ENCODE measurements around the gene GPR25.

The GPR25 gene

GRCh38 chr1:200877839-200878551, 5.2 kb downstream of the GPR25 start:
- H3K36me3 ChIP-seq (ENCODE audit: insufficient read depth, low read length), result no peaks in the 10 kb centered on the region
- H3F3A ChIP-seq (ENCODE audit: low read depth), result no peaks in the 10 kb centered on the region
- H3K27me3 ChIP-seq (ENCODE audit: insufficient read depth, low read length, poor library complexity, severe bottlenecking), result no peaks in the 10 kb centered on the region
- H4K20me1 ChIP-seq (ENCODE audit: insufficient read depth, low read length, poor library complexity, severe bottlenecking), result no peaks in the 10 kb centered on the region
- TF ChIP-seq EZH2phosphoT487 (IDR thresholded peaks at IDR 0.05; ENCODE audit: borderline replicate concordance) (no peak), CTCF (conservative IDR thresholded peaks at IDR 0.05; ENCODE audit: low read length) (no peak)
- no peaks in the 10 kb centered on the region for H3K9me2 ChIP-seq (replicated peaks; ENCODE audit: low read depth, low read length)
- H3K4me1 ChIP-seq (ENCODE audit: insufficient read depth, low read length, poor library complexity, severe bottlenecking), result peaks cover 42% of the 10 kb centered on the region
- H2AFZ ChIP-seq (ENCODE audit: low read length), result no peak overlapping the region
- H3K4me2 ChIP-seq (ENCODE audit: low read depth, low read length, poor library complexity, severe bottlenecking), result peak overlapping the region; percentile 9
- no peaks in the 10 kb centered on the region for H3K9me3 ChIP-seq (ENCODE audit: insufficient read depth, low read depth, low read length)
- no peak overlapping the region for H3K9ac ChIP-seq (ENCODE audit: low read depth, low read length, poor library complexity, severe bottlenecking)
- H3K4me3 ChIP-seq (ENCODE audit: low read length, poor library complexity, severe bottlenecking), result no peak overlapping the region
- H3K79me2 ChIP-seq (ENCODE audit: insufficient read depth, low read length), result peaks cover 6% of the 10 kb centered on the region; the same call in 1 of the 2 replicates

GRCh38 chr1:200880212-200880611, 7.4 kb downstream of the GPR25 start:
- no peak overlapping the region for H2AFZ ChIP-seq (ENCODE audit: low read length)
- no peaks in the 10 kb centered on the region for H3F3A ChIP-seq (ENCODE audit: low read depth)
- H3K79me2 ChIP-seq (ENCODE audit: insufficient read depth, low read length), result peaks cover 26% of the 10 kb centered on the region
- peak overlapping the region; percentile 23 for H3K9ac ChIP-seq (ENCODE audit: low read depth, low read length, poor library complexity, severe bottlenecking)
- no peak overlapping the region for H3K4me3 ChIP-seq (ENCODE audit: low read length, poor library complexity, severe bottlenecking)
- peaks cover 63% of the 10 kb centered on the region for H3K4me1 ChIP-seq (ENCODE audit: insufficient read depth, low read length, poor library complexity, severe bottlenecking)
- no peaks in the 10 kb centered on the region for H3K9me2 ChIP-seq (replicated peaks; ENCODE audit: low read depth, low read length)
- peak overlapping the region; percentile 58 for H3K4me2 ChIP-seq (ENCODE audit: low read depth, low read length, poor library complexity, severe bottlenecking)
- no peak for TF ChIP-seq CTCF (conservative IDR thresholded peaks at IDR 0.05; ENCODE audit: low read length)
- no peak for TF ChIP-seq EZH2phosphoT487 (IDR thresholded peaks at IDR 0.05; ENCODE audit: borderline replicate concordance)
- H4K20me1 ChIP-seq (ENCODE audit: insufficient read depth, low read length, poor library complexity, severe bottlenecking), result no peaks in the 10 kb centered on the region
- no peaks in the 10 kb centered on the region for H3K9me3 ChIP-seq (ENCODE audit: insufficient read depth, low read depth, low read length)
- no peaks in the 10 kb centered on the region for H3K27me3 ChIP-seq (ENCODE audit: insufficient read depth, low read length, poor library complexity, severe bottlenecking)
- H3K36me3 ChIP-seq (ENCODE audit: insufficient read depth, low read length), result no peaks in the 10 kb centered on the region

- Histone ChIP-seq H3K4me2 (ENCODE audit: low read depth, low read length, poor library complexity, severe bottlenecking) (peak overlapping the region; percentile 72), H3K36me3 (ENCODE audit: insufficient read depth, low read length) (no peaks in the 10 kb centered on the region), H3K27me3 (ENCODE audit: insufficient read depth, low read length, poor library complexity, severe bottlenecking) (no peaks in the 10 kb centered on the region), H3K9me3 (ENCODE audit: insufficient read depth, low read depth, low read length) (no peaks in the 10 kb centered on the region), H2AFZ (ENCODE audit: low read length) (no peak overlapping the region), H3F3A (ENCODE audit: low read depth) (peaks cover 18% of the 10 kb centered on the region), H4K20me1 (ENCODE audit: insufficient read depth, low read length, poor library complexity, severe bottlenecking) (no peaks in the 10 kb centered on the region), H3K79me2 (ENCODE audit: insufficient read depth, low read length) (peaks cover 40% of the 10 kb centered on the region), H3K4me3 (ENCODE audit: low read length, poor library complexity, severe bottlenecking) (no peak overlapping the region), H3K9ac (ENCODE audit: low read depth, low read length, poor library complexity, severe bottlenecking) (peak overlapping the region; percentile 59), H3K4me1 (ENCODE audit: insufficient read depth, low read length, poor library complexity, severe bottlenecking) (peaks cover 79% of the 10 kb centered on the region), H3K9me2 (replicated peaks; ENCODE audit: low read depth, low read length) (no peaks in the 10 kb centered on the region)
- no peak for TF ChIP-seq CTCF (conservative IDR thresholded peaks at IDR 0.05; ENCODE audit: low read length)
- TF ChIP-seq EZH2phosphoT487 (IDR thresholded peaks at IDR 0.05; ENCODE audit: borderline replicate concordance), result no peak
Measured at GRCh38 chr1:200883118-200883517, 10.3 kb downstream of the GPR25 start.
